H1 (cell line): ENCODE results near the gene OTUD3. TPM values are rescaled to one million over a fixed set of nuclear protein-coding genes. Genes with fewer than 3 reads are reported as not detected.

Experiments
- CTCF ChIA-PET: fragments of 300-600 bp; sonication (Branson Sonifier 250); formaldehyde crosslinking; loops from one replicate; lab custom pipeline; 2021; ENCODE audit not compliant: partially characterized antibody; lab: Charles Lee
- POLR2A ChIA-PET: fragments of 300-600 bp; sonication (Branson Sonifier 250); formaldehyde crosslinking; loops from one replicate; lab custom pipeline; 2021; ENCODE audit warnings: inconsistent platforms; ENCODE audit not compliant: partially characterized antibody; lab: Charles Lee
- DNase-seq, 2 experiments: peaks; one replicate each; pipeline versions ENCODE4 v3.0.0 to v3.0.0-alpha.2; 2010 to 2022; ENCODE audit warnings: low spot score in 2 of 2, low read depth in 1 of 2, mixed read lengths in 1 of 2
- FAIRE-seq: peaks from 2 replicates; lab custom pipeline; 2011; peaks lifted over from hg19 to GRCh38; lab: Jason Lieb, UNC
- H2AFZ ChIP-seq: 2 replicates; pipeline ENCODE4 v1.8.1; 2012; ENCODE audit warnings: low read length, inconsistent platforms
- H2AK5ac ChIP-seq: 2 replicates; pipeline ENCODE4 v1.6.1; 2013; ENCODE audit warnings: low read depth, low read length
- H2BK120ac ChIP-seq: replicated peaks from 2 replicates; pipeline ENCODE3; 2013; ENCODE audit warnings: low read depth, low read length, inconsistent platforms
- H2BK12ac ChIP-seq: 2 replicates; pipeline ENCODE4 v1.6.1; 2013; ENCODE audit warnings: low read depth, low read length
- H2BK15ac ChIP-seq: 2 replicates; pipeline ENCODE4 v1.6.1; 2013; ENCODE audit warnings: low read length
- H2BK20ac ChIP-seq: 2 replicates; pipeline ENCODE4 v1.6.1; 2013; ENCODE audit warnings: low read length
- H2BK5ac ChIP-seq: 2 replicates; pipeline ENCODE4 v1.6.1; 2013; ENCODE audit warnings: low read depth, low read length
- H3K14ac ChIP-seq: 2 replicates; pipeline ENCODE4 v1.6.1; 2013; ENCODE audit warnings: inconsistent platforms; ENCODE audit not compliant: insufficient read length
- H3K18ac ChIP-seq: 2 replicates; pipeline ENCODE4 v1.6.1; 2013; ENCODE audit warnings: low read length; ENCODE audit errors: extremely low read depth
- H3K23ac ChIP-seq: 2 replicates; pipeline ENCODE4 v1.6.1; 2013; ENCODE audit warnings: inconsistent platforms; ENCODE audit not compliant: insufficient read length
- H3K23me2 ChIP-seq: 2 replicates; pipeline ENCODE4 v1.6.1; 2013; ENCODE audit warnings: low read depth, low read length
- H3K27ac ChIP-seq: 2 replicates; pipeline ENCODE4 v1.6.1; 2011; ENCODE audit warnings: low read depth, low read length, inconsistent platforms
- H3K27me3 ChIP-seq, 4 experiments: replicated peaks in 1 of 4; 1 replicate in 1 of 4; 2 replicates in 3 of 4; pipeline versions ENCODE4 v1.6.1 to v1.8.1; 2011 to 2013; ENCODE audit warnings: low read length in 3 of 4, mild to moderate bottlenecking in 3 of 4, inconsistent platforms in 2 of 4, mixed read lengths in 2 of 4, moderate library complexity in 1 of 4; ENCODE audit not compliant: control insufficient read depth in 3 of 4, insufficient read depth in 3 of 4; ENCODE audit errors: extremely low read depth in 1 of 4
- H3K36me3 ChIP-seq, 4 experiments: 2 replicates each; pipeline versions ENCODE4 v1.6.1 to v1.8.1; 2011 to 2013; ENCODE audit warnings: mild to moderate bottlenecking in 4 of 4, low read length in 3 of 4, moderate library complexity in 2 of 4, control low read depth in 1 of 4, inconsistent platforms in 1 of 4; ENCODE audit not compliant: insufficient read depth in 4 of 4, control insufficient read depth in 2 of 4
- H3K4ac ChIP-seq: replicated peaks from 2 replicates; pipeline ENCODE3; 2013; ENCODE audit warnings: low read length, low read depth, mixed read lengths, inconsistent platforms; ENCODE audit not compliant: insufficient read length
- H3K4me1 ChIP-seq, 4 experiments: replicated peaks in 1 of 4; 1 replicate in 1 of 4; 2 replicates in 3 of 4; pipeline versions ENCODE4 v1.6.1 to v1.8.1; 2011 to 2013; ENCODE audit warnings: low read length in 3 of 4, inconsistent platforms in 2 of 4, mixed read lengths in 1 of 4; ENCODE audit not compliant: insufficient read depth in 4 of 4, control insufficient read depth in 3 of 4
- H3K4me2 ChIP-seq, 2 experiments: 2 replicates each; pipeline versions ENCODE4 v1.6.1 to v1.8.1; 2011 to 2013; ENCODE audit warnings: low read depth in 2 of 2, low read length in 2 of 2, control low read depth in 1 of 2, inconsistent platforms in 1 of 2, mild to moderate bottlenecking in 1 of 2; ENCODE audit not compliant: insufficient read depth in 1 of 2
- H3K4me3 ChIP-seq, 4 experiments: fragments of 200-600, 300-600 bp in 1 of 4; sonication (generic), shearing (Covaris generic), sonication (Bioruptor Twin) in 1 of 4; 2 replicates each; pipeline versions ENCODE4 v1.5.1 to v1.8.1; 2011 to 2016; ENCODE audit warnings: low read length in 4 of 4, low read depth in 3 of 4, control low read depth in 2 of 4, inconsistent platforms in 2 of 4, mild to moderate bottlenecking in 2 of 4, mixed read lengths in 1 of 4, moderate library complexity in 1 of 4; ENCODE audit not compliant: insufficient read depth in 2 of 4; ENCODE audit errors: extremely low read depth in 1 of 4
- H3K56ac ChIP-seq: replicated peaks from 2 replicates; pipeline ENCODE3; 2013; ENCODE audit warnings: low read depth, mild to moderate bottlenecking, mixed read lengths, low read length, inconsistent platforms; ENCODE audit not compliant: insufficient read length
- H3K79me1 ChIP-seq: 2 replicates; pipeline ENCODE4 v1.6.1; 2013; ENCODE audit warnings: low read depth, low read length, control low read depth
- H3K79me2 ChIP-seq, 2 experiments: 2 replicates each; pipeline versions ENCODE4 v1.6.1 to v1.8.1; 2012 to 2013; ENCODE audit warnings: low read length in 2 of 2, mild to moderate bottlenecking in 2 of 2, inconsistent platforms in 1 of 2; ENCODE audit not compliant: insufficient read depth in 2 of 2, control insufficient read depth in 1 of 2
- H3K9ac ChIP-seq, 4 experiments: replicated peaks in 1 of 4; 1 replicate in 1 of 4; 2 replicates in 3 of 4; pipeline versions ENCODE4 v1.6.1 to v1.8.1; 2011 to 2013; ENCODE audit warnings: low read depth in 3 of 4, low read length in 3 of 4, control low read depth in 2 of 4, mild to moderate bottlenecking in 2 of 4, moderate library complexity in 2 of 4, inconsistent platforms in 1 of 4; ENCODE audit errors: extremely low read depth in 1 of 4
- H3K9me3 ChIP-seq, 2 experiments: 2 replicates each; pipeline versions ENCODE4 v1.6.1 to v1.8.1; 2012 to 2013; ENCODE audit warnings: mild to moderate bottlenecking in 2 of 2, moderate library complexity in 2 of 2, control low read depth in 1 of 2, inconsistent platforms in 1 of 2, low read depth in 1 of 2, low read length in 1 of 2, mixed read lengths in 1 of 2; ENCODE audit not compliant: insufficient read depth in 2 of 2
- H4K20me1 ChIP-seq, 2 experiments: replicated peaks in 1 of 2; 2 replicates each; pipeline versions ENCODE3 to v1.8.1; 2011 to 2013; ENCODE audit warnings: inconsistent platforms in 2 of 2, low read length in 2 of 2, mild to moderate bottlenecking in 1 of 2; ENCODE audit not compliant: insufficient read depth in 2 of 2, control insufficient read depth in 1 of 2
- H4K5ac ChIP-seq: 2 replicates; pipeline ENCODE4 v1.6.1; 2013; ENCODE audit warnings: low read length, low read depth, mixed read lengths, inconsistent platforms; ENCODE audit not compliant: insufficient read length
- H4K8ac ChIP-seq: 2 replicates; pipeline ENCODE4 v1.8.0; 2013; ENCODE audit warnings: mild to moderate bottlenecking, moderate library complexity, low read length, inconsistent platforms; ENCODE audit not compliant: insufficient read depth; ENCODE audit errors: extremely low read depth
- H4K91ac ChIP-seq: replicated peaks from 2 replicates; pipeline ENCODE3; 2013; ENCODE audit warnings: low read length, mixed read lengths, inconsistent platforms; ENCODE audit not compliant: insufficient read length
- CBX5 ChIP-seq: fragments of 300-800, 300-1000 bp; sonication (generic); IDR thresholded peaks from 2 replicates; pipeline ENCODE4 v1.7.1; 2016; ENCODE audit warnings: antibody characterized with exemption, low read length, low read depth
- CHD1 ChIP-seq: IDR thresholded peaks from 2 replicates; pipeline ENCODE4 v1.6.1; 2012; ENCODE audit warnings: low read depth, low read length, improper control_type of control experiment
- JUN ChIP-seq: IDR thresholded peaks from 2 replicates; pipeline ENCODE4 v1.6.1; 2011; ENCODE audit warnings: low read depth, mild to moderate bottlenecking, improper control_type of control experiment, low read length
- RAD21 ChIP-seq, 2 experiments: IDR thresholded peaks in 1 of 2; conservative IDR thresholded peaks in 1 of 2; 2 replicates each; pipeline ENCODE4 v1.6.1; 2011; ENCODE audit warnings: low read depth in 2 of 2, low read length in 2 of 2, improper control_type of control experiment in 1 of 2, inconsistent platforms in 1 of 2, mild to moderate bottlenecking in 1 of 2, moderate library complexity in 1 of 2
- RXRA ChIP-seq: IDR thresholded peaks from 2 replicates; pipeline ENCODE4 v1.6.1; 2011; ENCODE audit warnings: low read depth, mild to moderate bottlenecking, low read length, moderate library complexity; ENCODE audit not compliant: insufficient read depth
- SIN3A ChIP-seq, 2 experiments: IDR thresholded peaks in 1 of 2; conservative IDR thresholded peaks in 1 of 2; 2 replicates each; pipeline ENCODE4 v1.6.1; 2011 to 2012; ENCODE audit warnings: low read length in 2 of 2, improper control_type of control experiment in 1 of 2, low read depth in 1 of 2, mild to moderate bottlenecking in 1 of 2
- SP2 ChIP-seq: IDR thresholded peaks from 2 replicates; pipeline ENCODE4 v1.6.1; 2012; ENCODE audit warnings: mild to moderate bottlenecking, low read length, inconsistent platforms
- TEAD4 ChIP-seq: IDR thresholded peaks from 2 replicates; pipeline ENCODE4 v1.6.1; 2012; ENCODE audit warnings: low read depth, low read length, inconsistent platforms, mixed read lengths
- WGBS, 2 experiments: shearing (Covaris generic) in 1 of 2; methylation state at CpG; one replicate each; pipeline versions ENCODE4 v1.1.6 to v1.1.7; 2013 to 2015; ENCODE audit warnings: low lambda C conversion rate in 2 of 2, mixed read lengths in 2 of 2, inconsistent platforms in 1 of 2, low coverage in 1 of 2, missing lambda C conversion rate in 1 of 2; ENCODE audit not compliant: insufficient replicate concordance in 2 of 2, insufficient coverage in 1 of 2, insufficient read length in 1 of 2; ENCODE audit errors: extremely low coverage in 1 of 2, missing lambda C conversion rate in 1 of 2; 5-methylcytosine and 5-hydroxymethylcytosine counted together
- polyA plus RNA-seq, 7 experiments: library from polyadenylated mRNA; depleted of rRNA in 3 of 7; stranded (reverse) in 5 of 7; unstranded in 2 of 7; fragments of >200 nt in 5 of 7; fragments of 200-250 nt in 2 of 7; gene quantifications; 1 replicate in 5 of 7; 2 replicates in 1 of 7; 4 replicates in 1 of 7; pipeline versions ENCODE4 v1.2.1 to v1.2.3, GENCODE V29; 2011 to 2013; ENCODE audit warnings: missing spikeins in 2 of 7, mixed read lengths in 2 of 7
- total RNA-seq: library from RNA; stranded (reverse); fragmentation: NEBNext Ultra II Directional; extraction: Animal tissue kit (Norgen Biotek cat#: 25700); gene quantifications from 2 replicates; pipeline ENCODE4 v1.2.1, GENCODE V29; 2021
- TF ChIP-seq, protein P1 (sequence below): IDR thresholded peaks from 2 replicates; pipeline ENCODE4 v1.6.1; 2011; ENCODE audit warnings: low read length, improper control_type of control experiment

OTUD3 gene
- total and polyA plus RNA-seq, 2 of the 8 experiments (the other 6 are each of a cell fraction or from before 2014, with no cell fraction given), result 6.3 to 11.9 TPM

DNA sequence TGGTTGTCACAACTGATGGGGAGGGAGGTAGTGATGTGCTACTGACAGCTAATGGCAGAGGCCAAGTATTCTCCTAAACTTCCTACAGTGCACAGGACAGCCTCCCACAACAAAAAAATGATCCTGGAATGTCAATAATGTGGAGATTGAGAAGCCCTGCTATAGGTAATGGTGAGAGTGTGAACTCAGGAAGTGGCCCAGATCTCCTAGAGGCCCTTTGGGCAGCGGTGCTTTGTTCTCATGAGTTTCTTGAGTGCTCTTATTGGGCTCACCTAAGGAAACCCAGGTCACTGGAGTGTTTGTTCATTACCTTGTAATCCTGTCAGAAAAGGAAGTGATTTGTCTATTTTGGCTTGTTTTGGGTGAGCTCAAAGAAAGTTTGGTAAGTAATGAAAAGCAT lies 5.9 kb downstream of the OTUD3 start:
- Histone ChIP-seq H2BK120ac (no peak overlapping the region), H2AFZ (no peak overlapping the region), H3K79me2 (peaks cover 11 to 76% of the 10 kb centered on the region in 2 experiments), H3K4me1 (peaks cover 0 to 5% (median 0%) of the 10 kb centered on the region in 4 experiments; a peak in 1 of 7 replicates), H3K23me2 (no peaks in the 10 kb centered on the region; the same call in 1 of the 2 replicates), H4K5ac (no peak overlapping the region), H3K4ac (no peak overlapping the region), H4K91ac (no peak overlapping the region), H2BK20ac (no peak overlapping the region), H3K14ac (no peak overlapping the region), H3K18ac (no peak overlapping the region), H3K23ac (no peak overlapping the region), H4K20me1 (peaks cover 3 to 18% of the 10 kb centered on the region in 2 experiments), H3K4me3 (no peak overlapping the region), H3K27me3 (no peaks in the 10 kb centered on the region), H2BK5ac (no peak overlapping the region), H2BK12ac (no peak overlapping the region), H3K4me2 (no peak overlapping the region), H3K56ac (no peak overlapping the region), H3K36me3 (peaks cover 2 to 26% (median 17%) of the 10 kb centered on the region in 4 experiments; a peak in 7 of 8 replicates), H3K79me1 (peaks cover 8% of the 10 kb centered on the region; the same call in 1 of the 2 replicates), H4K8ac (no peak overlapping the region), H3K9me3 (no peaks in the 10 kb centered on the region), H3K9ac (no peak overlapping the region), H2AK5ac (no peak overlapping the region), H2BK15ac (no peak overlapping the region), H3K27ac (no peak overlapping the region)
- ChIA-PET POLR2A (no interaction called here), CTCF (interaction anchor here (0.7 to 1.3 kb wide), 2 partner anchors 9 to 828 kb away, joined by 3 read pairs; no protein-coding TSS in a partner anchor)
- 90% methylated on average over 1 of the region's 1 CpG; no CpG with 5 or more reads in 1 of the 2 experiments for WGBS, 2 experiments
- DNase-seq (no peak), FAIRE-seq (no peak)
- no peak for TF ChIP-seq RAD21 (IDR thresholded peaks at IDR 0.05 in 1 of 2, conservative IDR thresholded peaks at IDR 0.05 in 1 of 2; ENCODE audit: low read depth in 2 of 2, low read length in 2 of 2)
- no peak for TF ChIP-seq CBX5
- TF ChIP-seq, protein P1, sequence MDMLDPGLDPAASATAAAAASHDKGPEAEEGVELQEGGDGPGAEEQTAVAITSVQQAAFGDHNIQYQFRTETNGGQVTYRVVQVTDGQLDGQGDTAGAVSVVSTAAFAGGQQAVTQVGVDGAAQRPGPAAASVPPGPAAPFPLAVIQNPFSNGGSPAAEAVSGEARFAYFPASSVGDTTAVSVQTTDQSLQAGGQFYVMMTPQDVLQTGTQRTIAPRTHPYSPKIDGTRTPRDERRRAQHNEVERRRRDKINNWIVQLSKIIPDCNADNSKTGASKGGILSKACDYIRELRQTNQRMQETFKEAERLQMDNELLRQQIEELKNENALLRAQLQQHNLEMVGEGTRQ, result no peak
- no peak for TF ChIP-seq RXRA
- TF ChIP-seq TEAD4, result no peak
- no peak for TF ChIP-seq SIN3A (conservative IDR thresholded peaks at IDR 0.05 in 1 of 2, IDR thresholded peaks at IDR 0.05 in 1 of 2; ENCODE audit: low read depth in 1 of 2, low read length in 2 of 2)
- TF ChIP-seq JUN, result no peak
- TF ChIP-seq CHD1, result no peak
- TF ChIP-seq SP2, result no peak
